NCI-H460 (cell line): ENCODE data around the gene ZBTB43. TPM values are rescaled to one million over a fixed set of nuclear protein-coding genes. Genes with fewer than 3 reads are reported as not detected.

ENCODE experiments used
- DNase-seq: peaks from one replicate; pipeline ENCODE4 v3.0.0-alpha.2; 2016; ENCODE audit warnings: low read depth; ENCODE audit errors: extremely low read depth
- total RNA-seq: library from RNA; depleted of rRNA; stranded (reverse); fragments of >200 nt; shearing (Covaris generic); gene quantifications from 2 replicates; pipeline ENCODE4 v1.2.3, GENCODE V29; 2014

Gene ZBTB43
- total RNA-seq, 1 experiment from 2014 or later, result 30.6 TPM

DNA sequence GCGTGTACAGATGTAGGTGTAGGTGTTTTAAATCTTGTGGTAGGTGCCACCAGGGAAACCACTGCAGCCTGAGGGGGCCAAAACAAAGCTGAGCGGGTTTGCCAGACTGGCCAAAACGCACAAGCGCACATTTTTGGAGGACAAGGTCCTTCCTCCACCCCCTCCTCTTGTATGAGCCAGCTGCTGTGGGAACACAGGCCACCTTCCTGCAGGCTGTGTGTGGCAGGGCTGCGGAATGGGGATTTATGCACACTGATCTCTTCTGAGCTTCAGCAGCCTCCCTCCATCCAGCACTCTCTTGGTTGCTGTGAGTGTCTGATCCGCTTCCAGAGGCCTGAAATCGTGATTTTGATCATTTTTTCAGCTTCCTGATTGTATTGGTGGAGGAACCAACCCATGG, 22.4 kb downstream of the ZBTB43 start:
- DNase-seq, result no peak

DNA sequence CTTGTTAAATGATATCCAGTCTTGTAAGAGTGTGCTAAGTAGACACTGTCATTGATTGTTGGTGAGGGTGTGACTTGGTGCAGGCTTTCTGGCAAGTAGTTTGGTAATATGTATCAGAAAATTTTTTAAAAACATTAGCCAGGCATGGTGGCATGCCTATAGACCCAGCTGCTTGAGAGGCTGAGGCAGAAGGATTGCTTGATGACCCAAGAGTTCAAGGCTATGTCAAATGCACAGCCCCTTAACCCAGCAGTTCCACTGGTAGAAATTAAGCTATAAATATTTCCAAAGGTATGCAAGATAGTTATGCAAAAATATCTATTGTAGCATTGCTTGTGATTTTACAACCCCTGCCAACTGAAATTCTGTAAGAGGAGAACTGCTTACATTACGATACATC, 24.2 kb downstream of the ZBTB43 start:
- DNase-seq, result no peak

- no peak for DNase-seq
These were observed 26.0 kb downstream of the ZBTB43 start for GRCh38 chr9:126830827-126831226.

DNA sequence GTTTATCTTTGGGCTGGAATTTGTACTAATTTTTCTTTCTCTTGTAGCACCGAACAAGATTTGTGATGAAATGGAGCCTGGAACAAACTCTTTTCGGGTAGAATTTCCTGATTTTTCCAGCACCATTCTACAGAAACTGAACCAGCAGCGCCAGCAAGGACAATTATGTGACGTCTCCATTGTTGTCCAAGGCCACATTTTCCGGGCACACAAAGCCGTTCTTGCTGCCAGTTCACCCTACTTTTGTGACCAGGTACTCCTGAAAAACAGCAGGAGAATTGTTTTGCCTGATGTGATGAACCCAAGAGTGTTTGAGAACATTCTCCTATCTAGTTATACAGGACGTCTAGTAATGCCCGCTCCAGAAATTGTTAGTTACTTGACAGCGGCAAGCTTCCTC, 27.6 kb downstream of the ZBTB43 start:
- no peak for DNase-seq

DNA sequence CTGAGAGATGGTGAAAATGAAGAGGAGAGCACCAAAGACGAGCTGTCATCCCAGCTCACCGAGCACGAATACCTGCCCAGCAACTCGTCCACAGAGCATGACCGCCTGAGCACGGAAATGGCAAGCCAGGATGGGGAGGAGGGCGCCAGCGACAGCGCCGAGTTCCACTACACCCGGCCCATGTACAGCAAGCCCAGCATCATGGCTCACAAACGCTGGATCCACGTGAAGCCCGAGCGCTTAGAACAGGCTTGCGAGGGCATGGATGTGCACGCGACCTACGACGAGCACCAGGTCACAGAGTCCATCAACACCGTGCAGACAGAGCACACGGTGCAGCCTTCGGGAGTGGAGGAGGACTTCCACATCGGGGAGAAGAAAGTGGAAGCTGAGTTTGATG, 28.2 kb downstream of the ZBTB43 start:
- no peak for DNase-seq

- no peak for DNase-seq
These were observed 29.0 kb downstream of the ZBTB43 start for GRCh38 chr9:126833710-126834345.

GRCh38 chr9:126834672-126835071, 29.8 kb downstream of the ZBTB43 start:
- no peak for DNase-seq

DNA sequence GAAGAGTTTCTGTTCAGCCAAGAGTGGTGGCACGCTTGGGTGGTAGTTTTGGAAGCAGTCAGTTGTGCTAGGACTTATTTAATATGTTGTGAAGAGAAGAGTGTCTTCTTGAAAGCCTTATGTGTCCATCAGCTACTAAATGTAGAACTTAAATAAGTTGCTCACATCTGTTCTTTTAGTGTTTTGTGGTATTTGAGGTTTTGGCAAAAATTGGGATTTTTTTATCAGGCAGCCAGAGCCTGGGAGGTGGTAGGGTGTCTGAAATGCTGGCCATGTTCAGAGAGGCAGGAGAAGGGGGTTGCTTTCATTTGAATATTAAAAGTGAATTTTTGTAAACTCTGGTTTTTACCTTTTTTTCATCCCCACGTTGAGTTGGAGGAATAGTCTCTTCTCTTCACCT, 31.4 kb downstream of the ZBTB43 start:
- no peak for DNase-seq

GRCh38 chr9:126838055-126838811, 33.4 kb downstream of the ZBTB43 start:
- no peak for DNase-seq

GRCh38 chr9:126838895-126839294, 34.1 kb downstream of the ZBTB43 start:
- no peak for DNase-seq

GRCh38 chr9:126839301-126839700, 34.5 kb downstream of the ZBTB43 start:
- DNase-seq, result no peak

- DNase-seq, result no peak
These were observed 37.5 kb downstream of the ZBTB43 start for GRCh38 chr9:126842220-126842842.

GRCh38 chr9:126842977-126843799, 38.3 kb downstream of the ZBTB43 start:
- no peak for DNase-seq

GRCh38 chr9:126844085-126844484, 39.2 kb downstream of the ZBTB43 start:
- DNase-seq, result no peak

DNA sequence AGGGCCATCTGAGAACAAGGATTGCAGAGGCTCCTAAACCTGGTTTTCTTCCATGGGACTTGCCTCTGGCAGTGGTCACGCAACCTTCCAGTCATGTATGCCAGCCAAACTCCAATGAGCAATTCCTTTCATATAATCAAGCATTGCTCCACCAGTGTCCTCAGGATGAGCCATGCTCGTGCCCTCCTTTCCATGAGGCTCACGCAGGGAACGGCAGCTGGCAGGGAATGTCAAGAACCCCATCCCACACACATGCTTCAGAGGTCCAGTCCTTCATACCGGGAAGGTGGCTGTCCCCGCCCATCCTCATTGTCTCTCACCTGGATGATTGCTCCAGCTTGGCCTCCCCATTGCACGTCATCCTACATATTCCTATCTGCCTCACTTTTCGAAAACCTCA, 42.2 kb downstream of the ZBTB43 start:
- DNase-seq, result no peak

GRCh38 chr9:126849591-126850225, 44.9 kb downstream of the ZBTB43 start:
- no peak for DNase-seq

GRCh38 chr9:126851286-126851880, 46.5 kb downstream of the ZBTB43 start:
- DNase-seq, result no peak

DNA sequence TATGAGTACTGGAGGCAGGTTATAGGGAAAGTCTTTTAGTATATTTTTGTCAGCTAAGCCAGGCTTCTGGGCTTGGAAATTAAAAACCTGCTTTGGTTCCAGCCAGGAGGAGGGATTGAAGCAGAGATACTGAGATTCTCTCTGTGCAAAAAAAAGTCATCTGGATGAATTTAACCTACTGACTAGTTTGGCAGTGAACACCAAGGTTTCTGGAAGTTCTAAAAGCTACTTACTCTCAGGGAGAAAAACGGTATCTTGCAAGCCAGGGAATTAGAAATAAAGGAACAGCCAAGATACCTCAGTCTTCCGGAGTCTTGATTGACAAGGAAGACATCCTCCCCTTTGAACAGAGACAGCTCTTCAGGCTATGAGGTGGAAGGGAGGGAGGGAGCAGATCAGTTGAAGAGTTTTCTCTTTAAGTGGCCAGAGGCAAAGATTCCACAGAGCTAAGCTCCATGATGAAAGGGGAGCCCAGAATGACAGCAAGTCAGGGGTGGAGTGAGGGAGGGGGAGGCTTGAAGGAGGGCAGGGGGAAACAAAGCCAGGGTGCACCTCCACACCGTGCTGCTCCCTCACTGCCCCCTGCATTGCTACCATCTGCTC, 47.3 kb downstream of the ZBTB43 start:
- no peak for DNase-seq

GRCh38 chr9:126853667-126854066, 48.8 kb downstream of the ZBTB43 start:
- DNase-seq, result no peak

DNA sequence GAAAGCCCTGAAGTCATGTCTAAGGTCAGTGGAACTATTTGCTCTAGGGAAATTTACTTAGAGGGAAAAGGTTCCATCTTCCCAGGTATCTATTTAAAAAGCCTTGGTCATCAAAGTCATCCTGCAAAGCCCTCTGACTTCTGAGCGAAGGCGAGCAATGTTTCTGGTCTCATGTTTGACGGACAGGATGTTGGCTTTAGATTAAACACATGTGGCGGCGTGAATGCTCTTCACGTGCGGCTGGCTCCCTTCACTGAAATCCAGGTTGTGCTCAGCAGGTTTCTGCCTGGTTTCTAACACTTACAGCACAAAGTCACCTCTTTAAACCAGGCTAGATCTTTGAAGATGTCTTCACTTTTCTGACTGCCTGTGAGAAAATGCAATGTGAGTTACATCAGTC, 49.9 kb downstream of the ZBTB43 start:
- no peak for DNase-seq
